Upper lobe of left lung (tissue), 6 donors: Measurements from ENCODE around the gene TBKBP1. TPM values are rescaled to one million over a fixed set of nuclear protein-coding genes. Genes with fewer than 3 reads are reported as not detected.

ENCODE experiments used
- ATAC-seq, 2 donors: fragments of 200-7000 bp; cut with Tn5 transposase; one replicate each; pipeline ENCODE4 v1.9.1; 2022; ENCODE audit warnings: mild to moderate bottlenecking in 2 of 2, moderate library complexity in 2 of 2; ENCODE audit not compliant: low FRiP score in 2 of 2
- DNase-seq, 2 donors: peaks; one replicate each; pipeline ENCODE4 v3.0.0-alpha.2; 2019 to 2020
- H3K27ac ChIP-seq, 4 donors: fragments of 200-600 bp; sonication (generic); one replicate each; pipeline ENCODE4 v1.5.1; 2016 to 2019
- H3K27me3 ChIP-seq, 4 donors: fragments of 200-600 bp; sonication (generic); one replicate each; pipeline ENCODE4 v1.5.1; 2017 to 2019
- H3K36me3 ChIP-seq, 4 donors: fragments of 200-600 bp; sonication (generic); one replicate each; pipeline ENCODE4 v1.5.1; 2016 to 2019
- H3K4me1 ChIP-seq, 4 donors: fragments of 200-600 bp; sonication (generic); one replicate each; pipeline ENCODE4 v1.5.1; 2018 to 2019
- H3K4me3 ChIP-seq, 4 donors: fragments of 200-600 bp; sonication (generic); one replicate each; pipeline ENCODE4 v1.5.1; 2017 to 2019; ENCODE audit warnings: mild to moderate bottlenecking in 2 of 4, moderate library complexity in 1 of 4
- H3K9me3 ChIP-seq, 4 donors: fragments of 200-600 bp; sonication (generic); one replicate each; pipeline ENCODE4 v1.5.1; 2018 to 2019
- CTCF ChIP-seq, 6 experiments: fragments of 450-650 bp in 4 of 6; fragments of 200-600 bp in 2 of 6; sonication (generic) in 2 of 6; IDR thresholded peaks; one replicate each; pipeline ENCODE4 v1.5.1; 2016 to 2019; ENCODE audit warnings: antibody characterized with exemption in 6 of 6
- EP300 ChIP-seq, 4 donors: sonication (generic); formaldehyde crosslinking; IDR thresholded peaks; one replicate each; pipeline ENCODE4 v1.5.1; 2017; ENCODE audit warnings: antibody characterized with exemption in 4 of 4, control low read depth in 2 of 4
- POLR2A ChIP-seq, 4 donors: fragments of 450-650 bp; IDR thresholded peaks; one replicate each; pipeline ENCODE4 v1.5.1; 2016 to 2017; ENCODE audit warnings: antibody characterized with exemption in 4 of 4, mild to moderate bottlenecking in 2 of 4
- POLR2AphosphoS5 ChIP-seq, 2 donors: sonication (generic); formaldehyde crosslinking; IDR thresholded peaks; one replicate each; pipeline ENCODE4 v1.5.1; 2017; ENCODE audit warnings: antibody characterized with exemption in 2 of 2
- WGBS, 2 donors: methylation state at CpG; one replicate each; pipeline ENCODE4 v1.1.5; 2017 to 2018; 5-methylcytosine and 5-hydroxymethylcytosine counted together
- total RNA-seq, 6 donors: library from RNA; depleted of rRNA in 4 of 6; stranded (reverse); fragments of >200 nt in 4 of 6; gene quantifications; one replicate each; pipeline versions ENCODE4 v1.1.0 to v1.2.1, GENCODE V29; 2016 to 2021
- donor health status: DM: no; HTN: no; CAD: no; lungs with moderate emphysema.
- donor health status: DM: no; HTN: yes; CAD: no; lungs with severe emphysema.

The TBKBP1 gene
- total RNA-seq, 6 donors from 2014 or later, result 6.4 to 28.3 (median 12.8) TPM

- H3K4me1 ChIP-seq, result peaks cover 12 to 18% (median 13%) of the 10 kb centered on the region in 4 donors
- peaks cover 0 to 25% (median 10%) of the 10 kb centered on the region in 4 donors for H3K27me3 ChIP-seq
- DNase-seq (no peak), ATAC-seq (no peak)
- 45 to 61% methylated on average over 6 to 11 of the region's 12 CpGs for WGBS, 2 donors
- H3K36me3 ChIP-seq, result no peaks in the 10 kb centered on the region
- H3K9me3 ChIP-seq, result no peaks in the 10 kb centered on the region
- H3K4me3 ChIP-seq, result peak overlapping the region in 3 of 4 donors; percentile 40 to 52 (median 47)
- peak overlapping the region in 1 of 4 donors; percentile 35 for H3K27ac ChIP-seq
- TF ChIP-seq CTCF (IDR thresholded peaks at IDR 0.05), result peak in 1 of 6 experiments; percentile 13
- no peak for TF ChIP-seq POLR2A (IDR thresholded peaks at IDR 0.05)
Measured at GRCh38 chr17:47732399-47733046, 38.6 kb downstream of the TBKBP1 start.

GRCh38 chr17:47733047-47733673 is 39.2 kb downstream of the TBKBP1 start, which contains the start of gene TBX21:
Gene TBX21 (plus strand): TSS chr17:47733236. CDS start chr17:47733455, 219 bp downstream.
- peaks cover 12 to 18% (median 13%) of the 10 kb centered on the region in 4 donors for H3K4me1 ChIP-seq
- H3K27ac ChIP-seq, result peak within 1 kb of the TSS in 3 of 4 donors; percentile 41 to 77 (median 72)
- H3K36me3 ChIP-seq, result no peaks in the 10 kb centered on the region
- ATAC-seq, result peak; percentile 55 to 72
- peak; percentile 70 to 92 for DNase-seq
- H3K4me3 ChIP-seq, result peak within 1 kb of the TSS; percentile 15 to 52 (median 44)
- no peaks in the 10 kb centered on the region for H3K9me3 ChIP-seq
- H3K27me3 ChIP-seq, result peaks cover 0 to 25% (median 10%) of the 10 kb centered on the region in 4 donors
- 1% methylated on average over 25 to 39 of the region's 73 CpGs for WGBS, 2 donors
- TF ChIP-seq EP300 (IDR thresholded peaks at IDR 0.05), result no peak
- TF ChIP-seq POLR2A (IDR thresholded peaks at IDR 0.05), result peak in 1 of 4 donors; percentile 48
- peak in 2 of 6 experiments; percentile 5 to 8 for TF ChIP-seq CTCF (IDR thresholded peaks at IDR 0.05)
- peak in 1 of 2 donors; percentile 35 for TF ChIP-seq POLR2AphosphoS5 (IDR thresholded peaks at IDR 0.05)

- no peak for TF ChIP-seq POLR2AphosphoS5 (IDR thresholded peaks at IDR 0.05)
- TF ChIP-seq EP300 (IDR thresholded peaks at IDR 0.05), result no peak
- no peak for TF ChIP-seq CTCF (IDR thresholded peaks at IDR 0.05)
- no peak for TF ChIP-seq POLR2A (IDR thresholded peaks at IDR 0.05)
- no peaks in the 10 kb centered on the region for H3K36me3 ChIP-seq
- peak overlapping the region in 3 of 4 donors; percentile 41 to 77 (median 72) for H3K27ac ChIP-seq
- no peaks in the 10 kb centered on the region for H3K9me3 ChIP-seq
- peaks cover 0 to 25% (median 10%) of the 10 kb centered on the region in 4 donors for H3K27me3 ChIP-seq
- 8 to 12% methylated on average over 30 to 39 of the region's 60 CpGs for WGBS, 2 donors
- ATAC-seq, result peak in 1 of 2 donors; percentile 47
- H3K4me1 ChIP-seq, result peaks cover 12 to 18% (median 13%) of the 10 kb centered on the region in 4 donors
- H3K4me3 ChIP-seq, result peak overlapping the region in 3 of 4 donors; percentile 40 to 52 (median 47)
- DNase-seq, result peak in 1 of 2 donors; percentile 11
Measured at GRCh38 chr17:47733674-47734410, 39.9 kb downstream of the TBKBP1 start.

- no peaks in the 10 kb centered on the region for H3K9me3 ChIP-seq
- TF ChIP-seq POLR2AphosphoS5 (IDR thresholded peaks at IDR 0.05) (no peak), POLR2A (IDR thresholded peaks at IDR 0.05) (no peak), EP300 (IDR thresholded peaks at IDR 0.05) (no peak), CTCF (IDR thresholded peaks at IDR 0.05) (no peak)
- H3K27ac ChIP-seq, result peak overlapping the region in 2 of 4 donors; percentile 21 to 72
- ATAC-seq, result no peak
- 66 to 80% methylated on average over 3 of the region's 3 CpGs for WGBS, 2 donors
- no peaks in the 10 kb centered on the region for H3K36me3 ChIP-seq
- peaks cover 12 to 18% (median 13%) of the 10 kb centered on the region in 4 donors for H3K4me1 ChIP-seq
- H3K27me3 ChIP-seq, result peaks cover 0 to 25% (median 10%) of the 10 kb centered on the region in 4 donors
- no peak for DNase-seq
- peak overlapping the region in 2 of 4 donors; percentile 47 to 52 for H3K4me3 ChIP-seq
Measured at GRCh38 chr17:47735139-47735464, 41.1 kb downstream of the TBKBP1 start.
